K562 (cell line): ENCODE results near the gene ZNF644.

ENCODE experiments used
- ARNT ChIP-seq, 2 experiments: fragments of 450-650 bp; IDR thresholded peaks; 2 replicates each; pipeline ENCODE4 v1.6.1; 2016; ENCODE audit warnings: mild to moderate bottlenecking in 1 of 2
- RAD21 ChIP-seq, 2 experiments: fragments of 250-450 bp in 1 of 2; fragments of 450-650 bp in 1 of 2; sonication (Bioruptor Pico) in 1 of 2; formaldehyde crosslinking in 1 of 2; IDR thresholded peaks in 1 of 2; conservative IDR thresholded peaks in 1 of 2; 2 replicates each; pipeline versions ENCODE4 v1.4.0 to v1.8.0; 2020 to 2022; ENCODE audit warnings: mild to moderate bottlenecking in 2 of 2, moderate library complexity in 1 of 2
- TCF7L2 ChIP-seq: fragments of 150-350 bp; IDR thresholded peaks from 2 replicates; pipeline ENCODE4 v1.6.1; 2016; ENCODE audit warnings: low read depth, mild to moderate bottlenecking, low read length, moderate library complexity

DNA sequence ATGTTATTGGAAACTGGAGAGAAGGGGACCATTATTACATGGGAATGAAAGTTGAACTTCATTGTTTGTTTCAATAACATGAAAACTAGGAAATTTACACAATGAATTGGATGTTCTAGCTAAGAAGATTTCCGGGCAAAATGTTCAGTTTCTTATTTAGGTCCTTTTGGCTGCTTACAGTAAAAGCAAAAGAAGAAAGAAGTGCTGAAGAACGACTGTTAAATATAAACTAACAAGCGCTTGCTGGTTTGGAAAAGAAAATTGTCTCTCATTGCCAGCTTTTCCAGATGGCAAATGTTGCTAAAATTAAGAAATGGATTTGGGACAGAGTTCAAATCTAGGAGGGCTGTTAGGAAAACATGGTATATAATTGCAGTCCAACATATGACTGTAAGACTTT is 139.6 kb downstream of the ZNF644 start:
- no peak for TF ChIP-seq ARNT (IDR thresholded peaks at IDR 0.05)
- TF ChIP-seq RAD21 (CRISPR knock-in tag; conservative IDR thresholded peaks at IDR 0.05 in 1 of 2, IDR thresholded peaks at IDR 0.05 in 1 of 2): no peak
- TF ChIP-seq TCF7L2: no peak
